GM15510 (cell line): ENCODE results near the gene E2F2.

ENCODE experiments used
- POLR2A ChIP-seq: IDR thresholded peaks from 3 replicates; pipeline ENCODE4 v1.6.1; 2011; ENCODE audit warnings: borderline replicate concordance; ENCODE audit not compliant: insufficient read length; ENCODE audit errors: extremely low read depth

Gene E2F2

DNA sequence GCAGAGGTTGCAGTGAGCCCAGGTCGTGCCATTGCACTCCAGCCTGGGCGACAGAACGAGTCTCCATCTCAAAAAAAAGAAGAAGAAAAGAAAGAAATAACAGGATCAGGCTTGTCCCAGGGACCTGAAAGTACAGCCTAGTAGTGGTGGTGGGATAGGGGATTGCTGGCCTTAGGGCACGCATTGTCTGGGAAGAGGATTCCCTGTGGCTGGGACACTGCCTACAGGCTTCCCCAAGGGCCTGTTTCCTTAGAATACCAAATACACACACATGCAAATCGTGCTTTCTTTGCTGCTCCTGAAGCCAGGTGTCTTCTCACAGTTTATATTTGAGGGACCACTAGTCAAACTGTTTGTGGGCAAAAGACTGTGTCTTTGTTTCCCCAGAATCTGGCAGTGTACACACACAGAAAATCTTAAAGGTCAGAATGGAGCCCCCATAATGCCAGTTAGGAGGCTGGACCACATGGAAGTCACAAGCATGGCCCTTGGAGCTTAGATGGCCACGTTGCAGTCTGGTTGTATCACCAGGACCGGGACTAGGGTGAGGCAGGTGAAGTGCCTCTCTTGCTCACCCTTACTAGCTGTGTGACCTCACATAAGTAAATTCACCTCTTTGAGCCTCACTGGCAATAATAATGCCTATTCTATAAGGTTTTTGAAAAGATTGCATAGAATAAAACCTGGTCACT, 34.4 kb downstream of the E2F2 start:
- TF ChIP-seq POLR2A = no peak

DNA sequence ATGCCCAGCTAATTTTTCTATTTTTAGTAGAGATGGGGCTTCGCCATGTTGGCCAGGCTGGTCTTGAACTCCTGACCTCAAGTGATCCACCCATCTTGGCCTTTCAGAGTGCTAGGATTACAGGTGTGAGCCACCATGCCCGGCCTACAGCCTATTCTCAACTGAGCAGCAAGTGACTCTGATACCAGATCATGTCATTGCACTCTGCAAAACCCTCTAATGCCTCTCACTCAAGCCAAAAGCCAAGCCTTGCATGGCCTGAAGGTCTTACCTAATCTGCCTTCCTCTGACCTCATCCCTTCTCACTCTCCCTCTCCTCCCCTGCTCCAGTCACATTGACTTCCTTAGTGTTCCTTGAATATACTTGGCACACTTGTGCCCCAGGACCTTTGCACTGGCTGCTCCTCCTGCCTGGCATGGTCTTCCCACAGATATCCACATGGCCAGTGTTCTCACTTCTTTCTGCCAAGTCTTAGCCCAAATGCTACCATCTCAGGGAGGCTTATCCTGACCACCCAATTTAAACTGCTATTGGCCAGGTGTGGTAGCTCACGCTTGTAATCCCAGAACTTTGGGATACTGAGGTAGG, 38.8 kb downstream of the E2F2 start:
- TF ChIP-seq POLR2A = no peak

DNA sequence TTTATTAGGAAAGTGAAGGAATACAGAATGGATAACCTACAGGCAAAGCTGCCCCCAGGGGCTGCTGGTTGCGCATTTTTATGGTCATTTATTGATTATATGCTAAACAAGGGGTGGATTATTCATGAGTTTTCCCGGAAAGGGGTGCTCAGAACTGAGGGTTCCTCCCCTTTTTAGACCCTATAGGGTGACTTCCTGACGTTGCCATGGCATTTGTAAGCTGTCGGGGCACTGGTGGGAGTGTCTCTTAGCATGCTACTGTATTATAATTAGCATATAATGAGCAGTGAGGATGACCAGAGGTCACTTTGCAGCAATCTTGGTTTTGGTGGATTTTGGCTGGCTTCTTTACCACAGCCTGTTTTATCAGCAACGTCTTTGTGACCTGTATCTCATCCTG, 41.2 kb downstream of the E2F2 start:
- TF ChIP-seq POLR2A = no peak

DNA sequence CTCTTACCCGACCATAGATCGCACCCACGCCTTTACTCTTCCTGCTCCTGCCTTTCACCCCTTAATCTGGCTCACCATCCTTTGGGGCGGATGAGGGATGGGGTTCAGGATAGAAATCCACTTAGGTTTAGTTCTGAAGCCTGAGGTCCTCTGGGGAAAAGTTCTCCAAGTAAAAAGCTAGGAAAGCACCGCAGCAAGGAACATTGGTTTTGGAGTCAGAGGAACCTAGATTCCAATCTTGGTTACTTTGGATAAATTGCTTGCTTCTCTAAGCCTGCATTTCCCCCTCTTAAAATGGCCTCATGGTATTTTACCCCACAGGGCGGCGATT, 46.1 kb downstream of the E2F2 start:
- TF ChIP-seq POLR2A = no peak

DNA sequence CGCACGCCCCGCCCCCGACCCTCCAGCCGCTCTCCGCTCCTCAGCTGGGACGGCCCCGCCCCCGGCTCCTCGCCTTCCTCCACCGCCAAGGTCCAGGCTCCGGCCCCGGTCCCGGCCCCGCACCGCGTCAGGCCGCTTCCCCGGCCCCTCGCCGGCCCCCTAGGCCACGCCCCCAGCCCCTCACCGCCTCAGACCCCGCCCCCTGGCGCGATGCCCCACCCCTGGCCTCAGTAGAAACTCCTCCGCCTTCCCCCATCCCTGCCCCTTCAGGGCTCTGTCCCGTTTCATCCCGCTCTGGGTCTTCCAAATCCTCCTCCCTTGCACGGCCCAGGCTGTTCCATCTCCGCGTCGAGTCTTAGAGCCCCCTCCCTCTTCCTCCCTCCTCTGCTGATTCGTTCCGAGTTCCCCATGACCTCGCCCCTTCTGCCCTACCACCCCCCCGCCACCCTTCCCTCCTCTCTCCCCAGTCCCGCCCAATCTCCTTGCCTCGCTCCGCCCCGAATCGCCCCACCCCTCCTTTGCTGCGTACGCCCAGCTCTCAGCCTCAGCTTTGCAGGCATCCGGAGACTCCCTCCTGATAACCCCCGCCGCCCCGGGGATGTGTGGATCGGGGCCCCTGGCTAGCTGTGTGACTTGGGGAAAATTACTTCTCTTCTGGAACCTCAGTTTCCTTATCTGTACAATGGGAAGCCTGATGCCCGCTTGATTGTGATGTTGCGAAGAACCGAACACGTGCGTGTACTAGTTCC, 46.6 kb downstream of the E2F2 start:
- no peak for TF ChIP-seq POLR2A

DNA sequence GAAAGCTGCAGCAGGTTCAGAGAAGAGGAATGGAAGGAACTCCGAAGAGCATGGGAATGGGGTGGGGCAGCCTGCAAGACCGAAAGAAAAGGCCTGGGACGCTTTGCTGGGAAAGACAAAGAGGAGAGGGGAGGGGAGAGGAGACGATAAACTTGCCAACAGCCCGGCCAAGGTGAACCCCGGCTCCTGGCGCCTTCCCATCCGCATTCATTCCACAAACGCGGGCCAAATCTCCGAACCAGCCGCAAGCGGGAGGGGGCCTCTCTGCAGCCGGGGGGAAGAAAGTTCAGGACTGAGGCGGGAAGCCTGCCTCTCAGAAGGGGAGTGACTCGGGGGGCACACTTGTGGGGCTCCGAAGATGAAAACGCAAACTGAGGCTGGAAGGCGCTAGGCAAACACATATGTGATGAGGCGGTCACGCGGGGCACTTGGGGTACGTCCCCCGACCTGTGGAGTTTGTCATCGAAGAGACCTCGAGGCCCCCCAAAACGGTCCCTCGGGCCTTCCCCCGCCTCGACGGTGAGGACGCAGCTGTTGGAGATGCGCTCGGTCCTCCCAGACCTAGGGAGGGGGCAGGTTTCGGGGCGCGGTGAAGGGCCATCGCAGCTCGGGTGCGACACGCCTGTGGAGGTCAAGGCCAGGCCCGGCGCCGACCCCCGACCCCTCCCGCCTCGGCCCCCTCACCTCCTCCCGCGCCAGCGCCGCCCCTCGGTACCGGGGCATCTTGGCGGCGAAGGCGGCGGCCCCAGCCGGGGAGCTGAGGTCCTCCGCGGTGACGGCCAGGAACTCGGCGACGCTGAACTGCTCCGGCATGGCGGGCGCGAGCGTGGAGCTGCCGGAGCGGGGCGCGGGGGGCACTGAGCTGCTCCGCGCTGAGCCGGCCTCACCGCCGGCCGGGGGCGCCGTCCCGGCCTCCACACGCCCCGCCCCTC, 47.4 kb downstream of the E2F2 start, which contains the start of gene ASAP3:
Gene ASAP3, minus strand, starts transcription at position 859 of the 932 bp plus-strand sequence. Its CDS starts 46 bp downstream, at position 813.
- no peak for TF ChIP-seq POLR2A

DNA sequence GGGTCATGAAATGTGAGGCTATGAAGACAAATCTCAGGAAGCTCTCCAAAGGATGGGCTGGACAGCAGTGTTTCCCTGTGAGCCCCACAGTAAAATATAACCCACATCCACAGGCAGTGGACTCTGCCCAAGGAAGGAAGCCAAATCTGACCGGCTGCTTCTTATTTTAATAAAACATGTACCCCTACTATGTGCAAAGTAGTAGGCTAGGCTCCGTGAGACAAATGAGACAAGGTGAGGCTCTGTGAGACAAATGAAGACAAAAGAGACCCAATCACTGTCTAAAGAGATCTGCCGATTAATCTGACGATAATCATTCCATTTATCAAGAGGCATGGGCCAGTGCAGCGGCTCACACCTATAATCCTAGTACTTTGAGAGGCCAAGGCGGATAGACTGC, 49.1 kb downstream of the E2F2 start:
- TF ChIP-seq POLR2A = no peak

DNA sequence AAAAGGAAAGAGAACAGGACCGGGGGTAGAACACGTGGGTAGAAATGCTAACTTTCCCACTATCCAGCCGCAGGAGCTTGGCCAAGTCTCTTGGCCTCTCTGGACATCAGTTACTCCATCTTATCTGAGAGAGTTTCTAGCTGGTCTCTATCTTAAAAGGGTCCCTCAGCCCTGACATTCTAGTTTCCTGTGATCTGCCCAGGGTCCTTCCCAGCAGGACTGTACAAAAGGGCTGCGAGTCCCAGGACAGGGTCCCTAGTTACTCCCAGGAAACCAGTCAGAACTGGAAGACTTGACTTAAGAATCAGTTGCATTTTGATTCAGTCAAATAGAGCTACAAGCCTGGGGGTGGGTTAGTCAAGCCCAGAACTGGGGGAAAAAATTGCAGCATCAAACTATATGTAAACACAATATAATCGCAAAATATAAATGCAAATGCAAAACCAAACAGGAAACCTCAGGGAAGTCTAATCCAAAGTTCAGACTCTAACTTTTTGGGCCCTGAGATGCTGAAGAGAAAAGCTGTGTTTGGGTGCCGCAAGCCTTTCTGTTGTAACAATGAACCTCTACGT, 49.9 kb downstream of the E2F2 start:
- no peak for TF ChIP-seq POLR2A

DNA sequence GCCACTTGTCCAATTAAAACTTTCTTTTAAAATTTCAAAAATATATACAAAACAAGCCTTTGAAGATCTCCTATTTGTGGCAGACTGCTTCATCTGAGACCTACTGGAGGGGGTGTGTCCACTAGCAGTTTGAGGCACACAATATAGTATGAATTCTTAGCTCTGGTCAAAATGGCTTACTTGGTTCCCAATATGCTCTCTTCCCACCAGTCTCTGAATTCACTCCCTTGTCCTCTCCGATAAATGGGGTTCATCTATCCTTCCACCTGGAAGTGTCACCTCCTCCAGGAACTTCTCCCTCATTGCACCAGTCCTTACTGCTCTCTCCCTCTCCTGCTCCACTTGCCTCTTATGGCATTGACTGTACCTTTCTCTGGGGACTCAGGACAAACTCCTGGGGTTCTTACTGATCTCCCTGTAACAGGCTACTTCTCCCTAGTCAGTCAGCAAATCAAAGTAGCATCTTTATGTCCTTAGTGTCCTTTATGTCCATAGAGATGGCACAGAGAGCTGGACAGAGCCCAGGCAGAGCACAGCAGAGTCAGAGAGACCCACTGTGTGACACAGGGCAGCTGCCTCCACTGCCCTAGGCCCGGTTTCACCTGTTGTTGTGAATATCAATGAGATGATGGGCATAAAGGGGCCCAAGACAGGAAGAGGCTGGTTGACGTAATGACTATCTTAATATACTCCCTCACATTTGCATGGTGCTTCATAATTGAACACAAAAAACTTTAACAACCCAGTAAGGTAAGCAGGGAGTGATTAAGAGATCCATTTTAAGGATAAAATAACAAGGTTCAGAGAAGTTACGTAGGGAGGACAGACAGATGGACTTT, 50.6 kb downstream of the E2F2 start:
- TF ChIP-seq POLR2A = no peak

DNA sequence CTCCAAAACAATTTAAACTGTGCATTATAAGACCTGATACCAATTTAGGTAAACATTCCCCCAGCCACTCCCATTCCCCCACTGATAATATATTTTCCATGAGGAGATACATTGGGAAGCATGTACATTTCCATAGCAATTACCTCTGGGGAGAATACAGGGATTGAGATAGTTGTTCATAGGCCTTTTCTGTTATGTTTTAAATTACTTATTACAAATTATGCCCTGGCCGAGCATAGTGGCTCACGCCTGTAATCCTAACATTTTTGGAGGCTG, 51.4 kb downstream of the E2F2 start:
- TF ChIP-seq POLR2A = no peak

DNA sequence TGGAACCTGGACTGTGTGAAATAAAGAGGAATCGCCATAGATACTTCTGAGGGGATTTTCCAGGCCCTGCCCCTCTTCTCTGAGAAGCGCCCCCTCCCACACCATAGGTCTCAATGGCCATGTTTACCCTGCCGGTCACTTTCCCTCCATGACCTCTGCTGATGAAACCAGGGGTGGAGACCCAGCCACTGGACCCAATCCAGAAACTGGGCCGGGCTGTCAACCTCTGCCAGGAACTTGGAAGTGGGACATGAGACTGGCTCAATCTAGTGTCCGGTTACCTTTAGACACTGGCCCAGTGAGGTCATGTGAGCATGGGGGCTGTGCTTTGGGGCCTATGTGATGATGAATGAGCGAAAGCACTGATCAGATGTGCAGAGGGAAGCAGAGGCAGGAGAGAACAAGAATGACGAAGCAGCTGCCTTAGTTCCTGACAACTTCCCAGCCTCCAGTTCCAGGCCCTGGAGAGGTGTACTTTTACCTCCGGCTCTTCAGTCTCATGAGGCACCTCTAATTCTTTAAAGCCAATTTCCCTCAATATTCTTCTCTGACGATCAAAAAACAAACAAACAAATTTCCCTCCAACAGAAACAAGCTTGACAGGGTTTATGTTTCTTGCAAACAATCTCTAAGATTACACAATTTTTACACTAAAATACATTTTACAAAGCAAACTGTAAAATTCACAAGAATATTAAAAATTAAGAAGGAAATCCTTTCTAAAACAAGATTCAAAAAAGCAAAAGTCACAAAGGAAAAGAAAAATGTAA, 52.0 kb downstream of the E2F2 start:
- TF ChIP-seq POLR2A = no peak

DNA sequence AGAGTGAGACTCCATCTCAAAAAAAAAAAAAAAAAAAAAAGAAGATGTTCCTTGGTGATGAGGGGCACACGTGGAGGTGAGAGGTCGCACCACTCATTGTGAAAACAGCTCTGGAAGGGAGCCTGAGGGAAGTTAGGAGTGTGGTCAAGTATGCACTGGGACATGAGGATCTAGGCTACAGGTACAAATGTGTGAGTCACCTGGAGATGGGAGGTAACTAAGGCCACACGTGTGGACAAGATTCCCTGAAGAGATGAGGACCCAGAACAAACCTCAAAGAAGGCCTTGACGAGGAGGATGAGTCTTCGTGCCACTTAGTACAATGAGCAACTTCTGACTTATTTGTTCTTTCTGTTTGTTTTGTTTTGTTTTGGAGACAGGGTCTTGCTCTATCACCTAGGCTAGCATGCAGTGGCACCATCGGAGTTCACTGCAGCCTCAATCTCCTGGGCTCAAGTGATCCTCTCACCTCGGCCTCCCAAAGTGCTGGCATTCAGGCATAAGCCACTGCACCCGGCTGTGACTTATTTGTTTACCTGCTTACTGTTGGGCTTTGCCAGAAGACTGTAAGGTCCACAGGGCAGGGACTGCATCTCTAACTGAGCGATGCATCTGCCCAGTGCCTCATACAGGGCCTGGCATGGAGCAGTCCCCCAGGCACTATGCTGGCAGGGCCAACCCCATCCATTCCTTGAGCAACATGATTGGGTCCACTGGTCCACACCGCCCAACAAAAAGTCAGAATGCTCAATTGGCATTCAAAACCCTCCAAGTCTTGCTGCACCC, 53.5 kb downstream of the E2F2 start:
- no peak for TF ChIP-seq POLR2A
